Measurements from ENCODE around the gene ZNF575.
"Not testable (repeated sequence)": the region's sequence is repeated elsewhere in the genome, so short reads cannot be mapped to it uniquely, and the experiment has no call there.

DNA sequence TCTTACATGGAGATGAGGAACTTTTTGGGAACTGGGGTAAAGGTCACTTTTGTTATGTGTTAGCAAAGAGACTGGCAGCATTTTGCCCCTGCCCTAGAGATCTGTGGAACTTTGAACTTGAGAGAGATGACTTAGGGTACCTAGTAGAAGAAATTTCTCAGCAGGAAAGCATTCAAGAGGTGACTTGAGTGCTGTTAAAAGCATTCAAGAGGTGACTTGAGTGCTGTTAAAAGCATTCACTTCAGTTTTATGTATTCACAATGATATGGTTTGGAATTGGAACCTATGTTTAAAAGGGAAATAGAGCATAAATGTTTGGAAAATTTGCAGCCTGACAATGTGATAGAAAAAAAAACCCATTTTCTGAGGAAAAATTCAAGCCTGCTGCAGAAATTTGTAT, 20.6 kb upstream of the ZNF575 start:
- TF ChIP-seq, protein P1, sequence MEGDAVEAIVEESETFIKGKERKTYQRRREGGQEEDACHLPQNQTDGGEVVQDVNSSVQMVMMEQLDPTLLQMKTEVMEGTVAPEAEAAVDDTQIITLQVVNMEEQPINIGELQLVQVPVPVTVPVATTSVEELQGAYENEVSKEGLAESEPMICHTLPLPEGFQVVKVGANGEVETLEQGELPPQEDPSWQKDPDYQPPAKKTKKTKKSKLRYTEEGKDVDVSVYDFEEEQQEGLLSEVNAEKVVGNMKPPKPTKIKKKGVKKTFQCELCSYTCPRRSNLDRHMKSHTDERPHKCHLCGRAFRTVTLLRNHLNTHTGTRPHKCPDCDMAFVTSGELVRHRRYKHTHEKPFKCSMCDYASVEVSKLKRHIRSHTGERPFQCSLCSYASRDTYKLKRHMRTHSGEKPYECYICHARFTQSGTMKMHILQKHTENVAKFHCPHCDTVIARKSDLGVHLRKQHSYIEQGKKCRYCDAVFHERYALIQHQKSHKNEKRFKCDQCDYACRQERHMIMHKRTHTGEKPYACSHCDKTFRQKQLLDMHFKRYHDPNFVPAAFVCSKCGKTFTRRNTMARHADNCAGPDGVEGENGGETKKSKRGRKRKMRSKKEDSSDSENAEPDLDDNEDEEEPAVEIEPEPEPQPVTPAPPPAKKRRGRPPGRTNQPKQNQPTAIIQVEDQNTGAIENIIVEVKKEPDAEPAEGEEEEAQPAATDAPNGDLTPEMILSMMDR (IDR thresholded peaks at IDR 0.05; ENCODE audit: low read depth, low read length), result not testable (repeated sequence)
- TF ChIP-seq, protein P2, sequence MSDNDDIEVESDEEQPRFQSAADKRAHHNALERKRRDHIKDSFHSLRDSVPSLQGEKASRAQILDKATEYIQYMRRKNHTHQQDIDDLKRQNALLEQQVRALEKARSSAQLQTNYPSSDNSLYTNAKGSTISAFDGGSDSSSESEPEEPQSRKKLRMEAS (IDR thresholded peaks at IDR 0.05; ENCODE audit: low read depth, low read length), result not testable (repeated sequence)
- not testable (repeated sequence) for TF ChIP-seq MYC (IDR thresholded peaks at IDR 0.05; ENCODE audit: low read depth, low read length); POLR2A (IDR thresholded peaks at IDR 0.05; ENCODE audit: extremely low read depth, insufficient read length)

Data from NB4 (cell line).